CD4-positive, alpha-beta T cell (primary cell): ENCODE results near the gene TST. TPM values are rescaled to one million over a fixed set of nuclear protein-coding genes. Genes with fewer than 3 reads are reported as not detected.

Experiments used
- ATAC-seq: fragments of 200-7000 bp; cut with Tn5 transposase; one replicate; pipeline ENCODE4 v1.10.0; 2022; ENCODE audit warnings: mild to moderate bottlenecking; ENCODE audit not compliant: poor library complexity
- CTCF ChIA-PET: fragments of 350-600 bp; sonication (Branson Sonifier 250); formaldehyde crosslinking; loops from one replicate; lab custom pipeline; 2021; ENCODE audit warnings: antibody characterized with exemption, inconsistent platforms; lab: Charles Lee
- POLR2A ChIA-PET: fragments of 350-600 bp; sonication (Branson Sonifier 250); formaldehyde crosslinking; loops from one replicate; lab custom pipeline; 2021; ENCODE audit warnings: antibody characterized with exemption, inconsistent platforms; lab: Charles Lee
- DNase-seq, 14 experiments: peaks; one replicate each; pipeline ENCODE4 v3.0.0-alpha.2; 2013 to 2020; ENCODE audit warnings: mixed read lengths in 2 of 14
- H3K27ac ChIP-seq, 2 donors: one replicate each; pipeline versions ENCODE4 v1.5.1 to v1.7.0; 2013; ENCODE audit warnings: low read length in 2 of 2, low read depth in 1 of 2, mild to moderate bottlenecking in 1 of 2
- H3K27me3 ChIP-seq, 2 experiments: 1 replicate in 1 of 2; 2 replicates in 1 of 2; pipeline versions ENCODE4 v1.6.1 to v1.7.0; 2013; ENCODE audit warnings: low read length in 2 of 2, control low read depth in 1 of 2, mild to moderate bottlenecking in 1 of 2, moderate library complexity in 1 of 2; ENCODE audit not compliant: insufficient read depth in 2 of 2, control insufficient read depth in 1 of 2
- H3K36me3 ChIP-seq: one replicate; pipeline ENCODE4 v1.6.1; 2013; ENCODE audit warnings: low read length, control low read depth; ENCODE audit not compliant: insufficient read depth
- H3K4me1 ChIP-seq: one replicate; pipeline ENCODE4 v1.6.1; 2013; ENCODE audit warnings: low read length, control low read depth; ENCODE audit not compliant: insufficient read depth
- H3K4me3 ChIP-seq: one replicate; pipeline ENCODE4 v1.5.1; 2013; ENCODE audit warnings: mild to moderate bottlenecking, low read length, moderate library complexity
- H3K9me3 ChIP-seq, 2 experiments: 1 replicate in 1 of 2; 2 replicates in 1 of 2; pipeline versions ENCODE4 v1.6.1 to v1.7.0; 2013; ENCODE audit warnings: low read length in 2 of 2, mild to moderate bottlenecking in 2 of 2, control low read depth in 1 of 2, moderate library complexity in 1 of 2; ENCODE audit not compliant: control insufficient read depth in 1 of 2, insufficient read depth in 1 of 2
- H3K27ac Mint-ChIP-seq: one replicate; pipeline ENCODE4 v1.8.0; 2020; ENCODE audit warnings: mixed read lengths
- H3K27me3 Mint-ChIP-seq: one replicate; pipeline ENCODE4 v1.8.0; 2021; ENCODE audit warnings: mixed read lengths
- H3K36me3 Mint-ChIP-seq: one replicate; pipeline ENCODE4 v1.8.0; 2021; ENCODE audit warnings: low read depth, mixed read lengths
- H3K4me1 Mint-ChIP-seq: one replicate; pipeline ENCODE4 v1.8.0; 2021; ENCODE audit warnings: low read depth, mixed read lengths
- H3K4me3 Mint-ChIP-seq: one replicate; pipeline ENCODE4 v1.8.0; 2020; ENCODE audit warnings: mild to moderate bottlenecking, mixed read lengths
- H3K9me3 Mint-ChIP-seq: one replicate; pipeline ENCODE4 v1.8.0; 2020; ENCODE audit warnings: mixed read lengths
- intact Hi-C, 2 experiments: fragments of 100-400 bp; cut with DNase I in 1 of 2; cut with micrococcal nuclease in 1 of 2; formaldehyde crosslinking; loops; one replicate each; pipeline versions ENCODE4 v1.15.1 to v1.9.0; 2023 to 2025; cut with DNase I, micrococcal nuclease
- total RNA-seq, 174 experiments: library from RNA in 2 of 174; stranded (reverse) in 2 of 174; gene quantifications; one replicate each; pipeline ENCODE4 v1.2.3 and lab custom pipeline; 2021 to 2026
- TF ChIP-seq, protein P1 (sequence below): fragments of 200-600 bp; IDR thresholded peaks from one replicate; pipeline ENCODE4 v1.8.0; 2022; ENCODE audit warnings: antibody characterized with exemption, mild to moderate bottlenecking

The TST gene
- total RNA-seq, 2 experiments from 2014 or later, result not detected

DNA sequence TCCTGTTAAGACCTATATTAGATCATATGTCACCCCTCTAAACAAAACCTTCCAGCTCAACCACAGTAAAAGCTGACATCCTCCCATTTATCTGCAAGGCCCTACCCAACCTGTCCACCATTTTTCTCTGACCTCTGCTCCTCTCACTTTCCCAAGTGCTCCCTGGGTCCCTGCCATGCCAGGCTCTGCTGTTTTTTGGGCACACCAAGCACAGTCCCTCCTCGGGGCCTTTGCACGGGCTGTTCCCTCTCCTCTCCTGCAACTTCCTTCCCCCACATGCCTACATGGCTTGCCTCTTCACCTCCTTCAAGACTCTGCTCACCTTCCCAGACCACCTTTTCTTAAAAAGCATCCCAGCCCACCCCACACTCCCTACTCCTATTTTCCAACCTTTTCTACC, 9.8 kb downstream of the TST start:
- no peaks in the 10 kb centered on the region for H3K36me3 Mint-ChIP-seq

DNA sequence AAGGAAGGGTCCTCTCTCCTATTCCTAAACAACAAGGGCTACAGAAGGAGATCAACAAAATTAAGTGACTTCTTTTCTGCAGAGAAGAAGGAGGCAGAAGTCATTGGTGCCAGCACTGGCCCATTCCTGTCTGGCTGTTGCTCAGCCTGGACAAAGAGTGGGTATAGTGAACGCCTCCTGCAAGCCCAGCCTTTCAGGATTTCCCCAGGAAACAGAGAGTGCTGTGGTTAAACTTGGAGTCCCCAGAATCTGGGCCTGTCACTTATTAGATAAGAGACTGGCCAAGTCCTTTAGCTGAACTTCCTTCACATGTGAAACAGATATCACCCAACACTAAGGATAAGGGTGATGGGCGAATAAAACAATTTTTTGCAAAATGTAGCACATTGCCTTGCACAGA, 10.9 kb downstream of the TST start:
- DNase-seq (no peak), ATAC-seq (no peak)
- Mint-ChIP-seq H3K36me3 (no peaks in the 10 kb centered on the region), H3K27me3 (peaks cover 19% of the 10 kb centered on the region), H3K4me1 (no peaks in the 10 kb centered on the region), H3K27ac (no peak overlapping the region), H3K9me3 (no peaks in the 10 kb centered on the region), H3K4me3 (no peak overlapping the region)
- TF ChIP-seq, protein P1, sequence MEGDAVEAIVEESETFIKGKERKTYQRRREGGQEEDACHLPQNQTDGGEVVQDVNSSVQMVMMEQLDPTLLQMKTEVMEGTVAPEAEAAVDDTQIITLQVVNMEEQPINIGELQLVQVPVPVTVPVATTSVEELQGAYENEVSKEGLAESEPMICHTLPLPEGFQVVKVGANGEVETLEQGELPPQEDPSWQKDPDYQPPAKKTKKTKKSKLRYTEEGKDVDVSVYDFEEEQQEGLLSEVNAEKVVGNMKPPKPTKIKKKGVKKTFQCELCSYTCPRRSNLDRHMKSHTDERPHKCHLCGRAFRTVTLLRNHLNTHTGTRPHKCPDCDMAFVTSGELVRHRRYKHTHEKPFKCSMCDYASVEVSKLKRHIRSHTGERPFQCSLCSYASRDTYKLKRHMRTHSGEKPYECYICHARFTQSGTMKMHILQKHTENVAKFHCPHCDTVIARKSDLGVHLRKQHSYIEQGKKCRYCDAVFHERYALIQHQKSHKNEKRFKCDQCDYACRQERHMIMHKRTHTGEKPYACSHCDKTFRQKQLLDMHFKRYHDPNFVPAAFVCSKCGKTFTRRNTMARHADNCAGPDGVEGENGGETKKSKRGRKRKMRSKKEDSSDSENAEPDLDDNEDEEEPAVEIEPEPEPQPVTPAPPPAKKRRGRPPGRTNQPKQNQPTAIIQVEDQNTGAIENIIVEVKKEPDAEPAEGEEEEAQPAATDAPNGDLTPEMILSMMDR, result no peak
- Histone ChIP-seq H3K4me3 (no peak overlapping the region), H3K27me3 (peaks cover 0 to 2% of the 10 kb centered on the region in 2 experiments), H3K27ac (no peak overlapping the region), H3K4me1 (no peaks in the 10 kb centered on the region), H3K36me3 (no peaks in the 10 kb centered on the region), H3K9me3 (no peaks in the 10 kb centered on the region)
- ChIA-PET POLR2A (no interaction called here), CTCF (no interaction called here)
- intact Hi-C loops, result no loop called here

More for the DNA sequence above, 9.8 kb downstream of the TST start:
- H3K4me1 Mint-ChIP-seq, result no peaks in the 10 kb centered on the region
- DNase-seq (no peak), ATAC-seq (no peak)
- TF ChIP-seq, protein P1, result no peak
- intact Hi-C loops, result no loop called here
- H3K4me3 Mint-ChIP-seq, result no peak overlapping the region
- no peaks in the 10 kb centered on the region for H3K9me3 Mint-ChIP-seq
- H3K27ac Mint-ChIP-seq, result no peak overlapping the region
- H3K9me3 ChIP-seq, result no peaks in the 10 kb centered on the region
- H3K36me3 ChIP-seq, result no peaks in the 10 kb centered on the region
- H3K27ac ChIP-seq, result no peak overlapping the region
- CTCF ChIA-PET, result no interaction called here
- H3K4me1 ChIP-seq, result no peaks in the 10 kb centered on the region
- H3K27me3 Mint-ChIP-seq, result peaks cover 16% of the 10 kb centered on the region
- no peak overlapping the region for H3K4me3 ChIP-seq
- H3K27me3 ChIP-seq, result peaks cover 0 to 2% of the 10 kb centered on the region in 2 experiments
- POLR2A ChIA-PET, result no interaction called here

DNA sequence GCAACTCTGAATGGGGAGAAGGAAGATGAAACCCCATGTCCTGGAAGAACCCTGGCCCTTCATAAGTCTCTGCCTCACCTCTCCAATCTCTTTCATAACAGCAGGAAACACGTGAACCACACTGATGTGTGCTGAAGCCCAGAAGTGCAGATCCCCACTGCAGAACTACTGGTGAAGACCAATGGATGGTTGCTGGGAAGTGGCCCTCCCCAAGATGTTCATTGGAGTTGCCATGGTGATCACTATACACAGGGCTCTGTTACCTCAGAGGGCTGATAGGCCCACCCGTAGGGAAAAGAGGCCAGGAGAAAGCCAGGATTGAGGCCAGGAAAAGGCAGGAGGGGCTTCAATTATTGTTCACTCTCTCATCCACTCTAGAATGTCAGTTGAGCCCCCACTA, 11.6 kb downstream of the TST start:
- Mint-ChIP-seq H3K36me3 (no peaks in the 10 kb centered on the region), H3K4me1 (no peaks in the 10 kb centered on the region), H3K9me3 (no peaks in the 10 kb centered on the region), H3K27ac (no peak overlapping the region), H3K4me3 (no peak overlapping the region), H3K27me3 (peaks cover 23% of the 10 kb centered on the region)
- ATAC-seq (no peak), DNase-seq (no peak)
- H3K9me3 ChIP-seq, result no peaks in the 10 kb centered on the region
- no peaks in the 10 kb centered on the region for H3K36me3 ChIP-seq
- H3K4me1 ChIP-seq, result no peaks in the 10 kb centered on the region
- H3K4me3 ChIP-seq, result no peak overlapping the region
- CTCF ChIA-PET, result no interaction called here
- intact Hi-C loops, result no loop called here
- H3K27me3 ChIP-seq, result peaks cover 0 to 2% of the 10 kb centered on the region in 2 experiments
- POLR2A ChIA-PET, result no interaction called here
- TF ChIP-seq, protein P1, result no peak
- no peak overlapping the region for H3K27ac ChIP-seq
